HFFc6 (cell line): ENCODE measurements around the gene KDM4C. TPM values are rescaled to one million over a fixed set of nuclear protein-coding genes. Genes with fewer than 3 reads are reported as not detected.

Experiments used
- DNase-seq: peaks from one replicate; pipeline ENCODE4 v3.0.0-alpha.2; 2018
- H3K27ac Mint-ChIP-seq: 2 replicates; pipeline ENCODE4 v1.8.0; 2020; ENCODE audit warnings: mild to moderate bottlenecking, mixed read lengths
- H3K27me3 Mint-ChIP-seq: 2 replicates; pipeline ENCODE4 v1.8.0; 2021; ENCODE audit warnings: mild to moderate bottlenecking, moderate library complexity, mixed read lengths; ENCODE audit not compliant: insufficient read depth
- H3K36me3 Mint-ChIP-seq: 2 replicates; pipeline ENCODE4 v1.8.0; 2021; ENCODE audit warnings: low read depth, mixed read lengths
- H3K4me1 Mint-ChIP-seq: 2 replicates; pipeline ENCODE4 v1.8.0; 2020; ENCODE audit warnings: low read depth, mixed read lengths
- H3K4me3 Mint-ChIP-seq: 2 replicates; pipeline ENCODE4 v1.8.0; 2020; ENCODE audit warnings: mild to moderate bottlenecking, moderate library complexity, mixed read lengths
- H3K9me3 Mint-ChIP-seq: 2 replicates; pipeline ENCODE4 v1.8.0; 2020; ENCODE audit warnings: mild to moderate bottlenecking, mixed read lengths
- CTCF ChIP-seq: fragments of 200-600 bp; sonication (generic); IDR thresholded peaks from 2 replicates; pipeline ENCODE4 v1.5.0; 2021; ENCODE audit warnings: antibody characterized with exemption, mild to moderate bottlenecking
- total RNA-seq, 6 experiments: library from RNA; stranded (reverse); fragmentation: NEBNext Ultra II Directional; extraction: Animal tissue kit (Norgen Biotek cat#: 25700); gene quantifications; 2 replicates in 1 of 6; 3 replicates in 5 of 6; pipeline ENCODE4 v1.2.3, GENCODE V29; 2021

The KDM4C gene
- total RNA-seq, 6 experiments from 2014 or later: 9.1 to 12.0 (median 11.1) TPM

GRCh38 chr9:6960777-6961176 is 203.0 kb downstream of the KDM4C start:
- H3K9me3 Mint-ChIP-seq: no peaks in the 10 kb centered on the region
- H3K4me3 Mint-ChIP-seq: no peak overlapping the region
- TF ChIP-seq CTCF: no peak
- peaks cover 1% of the 10 kb centered on the region for H3K4me1 Mint-ChIP-seq
- H3K27me3 Mint-ChIP-seq: no peaks in the 10 kb centered on the region
- H3K36me3 Mint-ChIP-seq: no peaks in the 10 kb centered on the region
- no peak overlapping the region for H3K27ac Mint-ChIP-seq
- DNase-seq: no peak

GRCh38 chr9:6961845-6962522 is 204.2 kb downstream of the KDM4C start:
- Mint-ChIP-seq H3K36me3 (no peaks in the 10 kb centered on the region), H3K27ac (no peak overlapping the region), H3K9me3 (no peaks in the 10 kb centered on the region), H3K27me3 (no peaks in the 10 kb centered on the region), H3K4me1 (no peaks in the 10 kb centered on the region), H3K4me3 (no peak overlapping the region)
- DNase-seq: no peak
- TF ChIP-seq CTCF: no peak

GRCh38 chr9:6965566-6965965 is 207.8 kb downstream of the KDM4C start:
- Mint-ChIP-seq H3K4me3 (no peak overlapping the region), H3K27ac (no peak overlapping the region), H3K9me3 (no peaks in the 10 kb centered on the region), H3K36me3 (no peaks in the 10 kb centered on the region), H3K4me1 (peaks cover 10% of the 10 kb centered on the region), H3K27me3 (no peaks in the 10 kb centered on the region)
- TF ChIP-seq CTCF: no peak
- no peak for DNase-seq

- Mint-ChIP-seq H3K27me3 (no peaks in the 10 kb centered on the region), H3K27ac (no peak overlapping the region), H3K9me3 (no peaks in the 10 kb centered on the region), H3K36me3 (no peaks in the 10 kb centered on the region), H3K4me3 (no peak overlapping the region), H3K4me1 (peaks cover 10% of the 10 kb centered on the region)
- DNase-seq: peak; percentile 42
- TF ChIP-seq CTCF: no peak
These were observed 210.5 kb downstream of the KDM4C start for GRCh38 chr9:6968271-6968670.

- H3K4me3 Mint-ChIP-seq: no peak overlapping the region
- DNase-seq: no peak
- no peaks in the 10 kb centered on the region for H3K36me3 Mint-ChIP-seq
- no peaks in the 10 kb centered on the region for H3K9me3 Mint-ChIP-seq
- H3K27me3 Mint-ChIP-seq: no peaks in the 10 kb centered on the region
- H3K27ac Mint-ChIP-seq: no peak overlapping the region
- no peak for TF ChIP-seq CTCF
- peaks cover 10% of the 10 kb centered on the region for H3K4me1 Mint-ChIP-seq
These were observed 212.0 kb downstream of the KDM4C start for GRCh38 chr9:6969805-6970204.
